Activated CD4-positive, alpha-beta T cell treated with anti-CD3 and anti-CD28 coated beads, Interleukin-2, amount 50 U/mL, for 4 hours (primary cell): ENCODE data around the gene BCAS4.

Experiments
- DNase-seq, 2 experiments: peaks; one replicate each; pipeline ENCODE4 v3.0.0-alpha.2; 2020

The BCAS4 gene

DNA sequence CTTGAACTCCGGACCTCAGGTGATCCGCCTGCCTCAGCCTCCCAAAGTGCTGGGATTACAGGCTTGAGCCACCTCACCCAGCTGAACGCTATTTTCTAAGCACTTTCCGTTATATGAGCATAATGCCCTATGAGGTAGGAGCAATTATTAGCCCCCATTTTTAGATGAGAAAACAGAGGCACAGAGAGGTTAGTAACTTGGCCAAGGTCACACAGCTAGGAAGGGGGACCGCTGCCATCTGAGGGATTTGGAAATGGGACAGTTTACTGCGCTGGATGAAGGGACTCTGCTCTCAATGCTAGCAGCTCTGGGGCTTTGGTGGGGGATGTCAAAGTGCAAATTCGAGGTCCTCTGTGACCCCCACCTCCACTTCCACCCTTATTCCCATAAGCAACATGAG, 62.5 kb downstream of the BCAS4 start:
- no peak for DNase-seq

DNA sequence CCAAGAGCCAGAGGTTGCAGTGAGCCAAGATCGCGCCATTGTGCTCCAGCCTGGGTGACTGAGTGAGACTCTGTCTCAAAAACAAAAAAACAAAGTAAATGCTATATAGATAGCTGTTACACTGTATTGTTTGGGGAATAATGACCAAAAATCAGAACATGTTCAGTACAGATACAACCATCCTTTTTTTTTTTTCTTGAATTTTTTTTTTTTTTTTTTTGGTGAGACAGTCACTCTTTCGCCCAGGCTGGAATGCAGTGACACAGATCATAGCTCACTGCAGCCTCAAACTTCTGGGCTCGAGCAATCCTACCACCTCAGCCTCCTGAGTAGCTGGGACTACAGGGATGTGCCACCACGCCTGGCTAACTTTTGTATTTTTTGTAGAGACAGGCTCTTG, 63.7 kb downstream of the BCAS4 start:
- DNase-seq = no peak

DNA sequence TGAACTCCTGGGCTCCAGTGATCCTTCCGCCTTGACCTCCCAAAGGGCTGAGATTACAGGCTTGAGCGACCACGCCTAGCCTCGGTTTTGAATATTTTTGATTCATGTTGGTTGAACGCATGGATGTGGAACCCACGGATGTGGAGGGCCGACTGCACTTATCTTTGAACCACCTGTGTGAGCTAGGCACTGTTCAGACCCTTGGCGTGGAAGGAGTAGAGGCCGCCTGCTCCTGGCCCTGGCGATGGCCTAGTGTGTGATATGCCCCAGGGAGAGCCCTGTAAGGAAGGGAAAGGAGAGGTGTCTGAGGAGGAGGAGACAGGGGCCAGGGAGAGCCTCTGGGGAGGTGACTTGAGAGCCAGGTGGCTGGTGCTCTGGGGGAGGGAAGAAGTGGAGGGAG, 64.3 kb downstream of the BCAS4 start:
- no peak for DNase-seq

DNA sequence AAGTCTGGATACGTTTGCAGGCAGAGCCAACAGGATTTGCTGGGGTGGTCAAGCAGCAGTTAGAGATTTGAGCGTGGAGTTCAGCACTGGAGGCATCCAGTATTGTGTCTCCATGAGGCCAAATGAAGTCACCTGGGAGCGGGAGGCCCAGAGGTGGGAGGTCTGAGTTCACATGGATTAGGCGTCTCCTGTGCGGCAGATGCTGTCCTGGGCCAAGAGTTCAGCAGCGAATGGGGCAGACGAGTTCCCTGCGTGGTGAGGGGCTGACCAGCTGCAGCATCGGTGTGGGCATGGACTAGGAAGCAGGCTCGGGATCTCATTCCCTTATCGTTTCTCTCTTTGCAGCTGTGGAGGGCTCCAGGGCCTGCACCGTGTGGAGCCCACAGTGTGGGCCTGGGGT, 66.2 kb downstream of the BCAS4 start:
- DNase-seq = no peak

DNA sequence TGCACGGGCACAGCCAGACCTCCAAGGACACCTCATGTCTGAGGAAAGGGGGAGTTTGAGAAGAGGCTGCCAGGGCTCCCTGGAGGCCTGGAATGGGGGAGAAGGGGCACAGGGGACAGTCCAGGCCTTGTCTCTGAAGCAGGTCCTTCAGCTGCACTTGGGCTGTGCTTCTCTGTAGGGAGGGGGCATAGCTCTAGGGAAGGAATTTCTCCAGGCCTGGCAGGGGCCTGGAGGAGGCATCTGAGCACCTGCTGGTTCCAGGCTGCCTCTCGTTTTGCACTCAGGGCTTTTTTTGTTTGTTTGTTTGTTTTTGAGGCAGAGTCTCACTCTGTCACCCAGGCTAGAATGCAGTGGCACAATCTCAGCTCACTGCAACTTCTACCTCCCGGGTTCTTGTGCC, 67.7 kb downstream of the BCAS4 start:
- no peak for DNase-seq

DNA sequence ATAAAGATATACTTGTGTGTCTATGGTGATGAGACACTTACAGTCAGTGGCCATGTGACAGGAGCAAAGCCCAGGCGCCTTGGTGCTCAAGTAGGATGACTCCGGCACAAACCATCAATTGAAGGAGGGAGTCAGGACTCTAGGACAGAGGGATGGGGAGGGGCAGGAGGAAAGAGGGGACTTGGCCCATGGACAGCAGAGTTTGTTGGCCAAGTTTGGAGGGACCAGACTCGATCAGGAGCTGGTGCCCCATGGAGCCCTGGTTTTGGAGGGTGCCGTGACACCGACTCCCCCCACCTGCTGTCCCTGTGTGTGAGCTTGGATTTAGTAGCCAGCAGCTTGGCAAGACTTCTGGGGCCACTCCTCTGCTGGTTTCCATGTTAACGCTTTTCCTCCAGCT, 70.3 kb downstream of the BCAS4 start:
- DNase-seq = no peak

DNA sequence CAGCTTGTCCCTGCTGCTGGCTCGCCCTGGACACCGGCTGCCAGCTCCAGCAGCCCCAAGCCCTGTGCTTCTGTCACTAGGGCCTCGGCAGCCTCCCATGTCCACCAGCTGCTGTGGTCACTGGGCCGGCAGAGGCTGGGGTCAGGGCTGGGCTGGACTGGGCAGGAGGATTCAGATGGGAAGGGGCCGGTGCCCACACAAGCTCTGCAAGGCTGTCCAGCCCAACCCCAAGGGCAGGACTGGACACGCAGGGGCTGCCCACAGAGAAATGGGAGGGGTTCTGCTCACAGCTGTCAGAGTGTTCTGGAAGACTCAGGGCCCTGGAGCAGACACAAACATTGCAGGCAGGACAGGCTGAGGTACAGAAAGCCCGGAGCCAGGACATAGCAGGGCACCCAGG, 70.7 kb downstream of the BCAS4 start:
- no peak for DNase-seq

DNA sequence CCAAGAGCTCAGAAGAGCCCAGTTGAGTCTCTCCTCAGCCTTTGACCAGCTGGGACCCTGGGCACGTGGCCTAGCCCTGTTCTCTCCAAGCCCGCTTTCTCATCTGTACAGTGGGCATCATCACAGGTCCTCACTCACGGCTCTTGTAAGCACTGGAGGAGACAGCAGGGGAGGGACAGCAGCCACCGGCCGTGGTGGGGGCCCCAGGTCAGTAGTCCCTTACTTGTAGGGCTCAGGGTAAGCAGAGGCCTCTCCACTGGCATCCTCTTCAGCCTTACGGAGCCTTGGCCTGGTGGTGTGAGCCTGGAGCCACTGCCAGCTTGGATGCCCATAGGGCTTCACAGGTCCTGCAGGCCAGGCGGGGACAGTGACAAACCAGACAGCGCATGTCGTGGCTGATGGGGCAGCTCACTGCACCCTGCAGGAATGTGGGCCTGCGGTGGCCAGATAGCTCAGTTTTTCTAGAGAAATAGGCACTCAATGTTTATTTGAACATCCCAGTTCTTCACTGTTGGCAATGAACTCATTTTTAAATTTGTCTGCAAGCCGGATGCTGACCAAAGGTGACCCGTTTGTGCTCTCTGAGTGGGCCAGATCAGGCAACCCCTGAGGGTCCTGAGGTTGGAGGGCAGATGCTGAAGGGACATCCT, 71.3 kb downstream of the BCAS4 start:
- no peak for DNase-seq

DNA sequence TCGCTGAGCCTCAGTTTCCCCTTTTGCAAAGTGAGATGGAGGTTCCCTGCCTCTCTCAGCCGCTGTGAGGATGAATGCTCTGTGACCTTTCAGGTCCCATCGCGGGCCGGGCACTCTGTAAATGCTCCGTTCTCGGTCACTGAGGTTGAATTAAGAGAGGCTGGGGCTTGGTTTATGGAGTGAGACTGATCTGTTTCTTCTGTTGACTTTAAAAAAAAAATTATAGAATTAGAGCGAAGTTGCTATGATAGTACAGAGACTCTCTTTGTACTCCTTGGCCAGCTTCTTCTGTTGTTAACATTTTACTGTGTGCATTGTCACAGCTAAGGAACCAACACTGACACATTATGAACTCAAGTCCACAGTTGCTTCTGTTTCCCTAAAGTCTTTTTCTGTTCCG, 72.0 kb downstream of the BCAS4 start:
- no peak for DNase-seq

DNA sequence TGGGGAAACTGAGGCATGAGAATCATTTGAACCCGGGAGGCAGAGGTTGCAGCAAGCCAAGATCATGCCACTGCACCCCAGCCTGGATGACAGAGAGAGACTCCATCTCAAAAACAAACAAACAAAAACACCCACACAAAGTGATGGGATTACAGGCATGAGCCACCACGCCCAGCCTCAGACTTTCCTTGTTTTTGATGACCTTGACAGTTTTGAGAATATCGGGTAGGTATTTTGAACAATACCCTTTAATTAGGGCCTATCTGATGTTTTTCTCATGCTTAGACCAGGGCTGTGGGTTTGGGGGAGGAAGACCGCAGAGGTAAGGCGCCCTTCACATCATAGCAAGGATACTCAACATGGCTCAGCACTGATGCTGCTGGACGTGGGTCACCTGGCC, 72.9 kb downstream of the BCAS4 start:
- no peak for DNase-seq

DNA sequence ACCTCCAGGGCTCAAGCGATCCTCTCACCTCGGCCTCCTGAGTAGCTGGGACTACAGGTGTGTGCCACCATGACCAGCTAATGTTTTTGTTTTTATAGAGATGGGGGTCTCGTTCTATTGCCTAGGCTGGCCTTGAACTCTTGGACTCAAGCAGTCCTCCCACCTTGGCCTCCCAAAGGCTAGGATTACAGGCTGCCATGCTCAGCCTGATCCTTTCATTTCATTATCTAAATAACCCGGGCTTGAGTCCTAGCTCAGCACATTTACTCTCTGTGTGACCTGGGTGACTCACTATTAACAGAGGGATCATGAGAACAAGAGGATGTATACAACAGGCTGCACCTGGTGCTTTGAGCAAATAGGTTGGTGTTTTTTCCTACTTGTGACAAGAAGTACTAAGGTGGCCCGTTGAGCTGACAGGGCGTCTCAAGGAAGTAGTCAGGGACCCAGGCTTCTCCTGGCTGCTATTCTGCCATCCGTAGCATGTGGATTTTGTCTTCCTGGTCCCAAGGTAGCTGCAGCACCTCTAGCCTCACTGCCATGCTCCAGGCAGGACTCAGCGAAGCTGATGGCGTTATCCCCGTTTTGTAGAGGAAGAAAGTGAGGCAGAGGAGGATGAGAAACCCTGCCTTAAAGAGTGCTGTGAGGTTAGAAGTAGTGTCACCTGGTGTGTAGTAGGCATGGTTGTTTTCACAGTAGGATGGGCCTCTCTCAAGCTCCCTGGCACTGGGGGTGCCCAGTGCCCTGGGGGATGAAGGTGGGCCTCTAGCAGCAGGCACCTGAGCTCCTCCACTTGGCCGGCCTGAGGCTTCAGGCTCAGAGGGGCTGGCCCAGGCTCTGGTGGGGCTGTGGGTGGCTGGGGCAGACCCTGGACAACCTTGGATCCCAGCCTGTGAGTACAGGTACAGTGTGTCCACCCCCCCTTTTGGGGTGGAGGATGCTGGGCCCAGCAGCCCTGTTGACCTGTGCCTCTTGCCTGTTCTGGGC, 73.9 kb downstream of the BCAS4 start:
- no peak for DNase-seq

DNA sequence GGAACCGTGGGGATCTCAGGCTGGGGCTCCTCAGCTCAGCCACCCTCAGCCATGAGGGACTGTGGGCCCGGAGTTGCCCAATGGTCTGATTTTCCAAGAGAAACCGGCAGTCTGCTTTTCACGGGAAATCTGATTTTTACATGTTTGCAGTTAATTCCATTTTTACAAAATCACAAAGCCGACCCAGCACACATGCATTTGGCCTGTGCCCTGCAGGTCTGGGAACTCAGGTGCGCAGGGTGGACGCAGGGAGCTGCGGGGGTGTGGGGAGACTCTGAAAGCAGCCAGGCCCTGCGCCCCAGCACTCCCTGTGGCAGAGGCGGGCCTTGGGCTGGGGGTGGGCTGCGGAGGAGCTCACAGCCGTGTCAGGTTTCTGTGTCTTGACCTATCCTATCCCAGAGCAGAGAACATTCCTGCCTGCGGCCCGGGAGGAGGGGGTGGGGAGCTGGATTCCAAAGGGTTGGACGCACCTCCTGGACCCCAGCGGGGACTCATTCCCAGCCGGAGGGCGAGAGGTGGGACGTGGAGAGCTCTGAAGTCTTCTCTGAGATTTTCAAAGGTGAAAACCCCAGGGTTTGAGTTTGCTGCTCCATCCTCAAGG, 75.8 kb downstream of the BCAS4 start:
- DNase-seq = no peak

DNA sequence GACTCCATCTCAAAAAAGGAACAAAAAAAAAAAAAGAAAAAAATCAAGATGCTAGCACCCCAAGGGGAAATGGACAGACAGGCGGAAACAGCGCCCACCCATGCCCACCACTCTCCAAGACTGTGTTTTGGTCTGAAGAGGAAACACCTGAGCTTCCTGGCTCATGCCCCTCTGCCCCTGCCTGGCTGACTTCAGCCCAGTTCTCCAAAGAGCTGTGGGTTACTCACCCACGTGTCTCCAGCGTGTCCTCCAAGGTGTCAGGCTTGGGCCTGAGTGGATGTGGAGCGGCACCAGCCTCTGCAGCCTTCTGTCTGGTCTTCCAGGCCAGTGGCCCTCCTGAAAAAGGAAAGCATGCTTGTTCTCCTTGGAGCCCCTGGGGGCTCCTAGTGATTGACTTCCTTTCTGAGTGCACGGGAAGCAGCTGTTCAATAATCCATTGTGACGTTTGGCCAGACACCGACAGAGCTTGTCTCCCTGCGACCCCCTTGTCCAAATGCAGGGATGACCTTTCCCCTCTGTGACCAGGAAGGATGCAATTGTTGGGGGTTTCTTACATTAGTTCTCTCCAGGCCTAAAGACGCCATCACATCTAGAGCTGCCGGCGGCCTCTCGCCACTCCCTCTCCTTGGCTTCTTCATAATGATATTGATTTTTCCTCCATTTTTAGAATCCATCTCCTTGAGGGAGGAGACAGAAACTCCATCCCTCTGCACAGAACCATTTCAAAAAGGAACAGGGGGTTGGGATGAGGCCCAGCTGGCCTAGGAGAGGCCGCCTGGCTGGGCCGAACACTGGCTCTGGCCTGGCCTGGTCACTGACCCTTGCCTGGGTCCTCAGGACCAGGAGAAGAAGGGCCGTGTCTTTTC, 77.9 kb downstream of the BCAS4 start:
- no peak for DNase-seq

DNA sequence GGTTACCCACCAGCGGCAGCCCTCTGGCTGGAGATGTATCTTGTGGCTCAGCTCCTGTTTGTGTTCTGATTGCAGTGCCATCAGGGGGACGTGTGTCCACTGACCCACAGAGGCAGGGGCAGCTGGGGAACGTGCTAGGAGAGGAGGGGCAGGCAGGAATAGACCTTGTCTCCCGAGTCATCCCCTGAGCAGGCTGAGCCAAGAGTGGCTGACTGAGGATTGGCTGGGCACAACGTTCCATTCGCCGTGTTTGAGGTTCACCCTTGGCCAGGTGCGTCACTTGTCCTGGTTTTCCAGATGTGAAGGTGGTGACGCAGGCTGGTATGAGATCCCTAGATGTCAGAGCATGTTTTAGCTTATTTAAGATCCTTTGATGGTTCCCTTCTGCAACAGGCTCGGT, 78.7 kb downstream of the BCAS4 start:
- no peak for DNase-seq

DNA sequence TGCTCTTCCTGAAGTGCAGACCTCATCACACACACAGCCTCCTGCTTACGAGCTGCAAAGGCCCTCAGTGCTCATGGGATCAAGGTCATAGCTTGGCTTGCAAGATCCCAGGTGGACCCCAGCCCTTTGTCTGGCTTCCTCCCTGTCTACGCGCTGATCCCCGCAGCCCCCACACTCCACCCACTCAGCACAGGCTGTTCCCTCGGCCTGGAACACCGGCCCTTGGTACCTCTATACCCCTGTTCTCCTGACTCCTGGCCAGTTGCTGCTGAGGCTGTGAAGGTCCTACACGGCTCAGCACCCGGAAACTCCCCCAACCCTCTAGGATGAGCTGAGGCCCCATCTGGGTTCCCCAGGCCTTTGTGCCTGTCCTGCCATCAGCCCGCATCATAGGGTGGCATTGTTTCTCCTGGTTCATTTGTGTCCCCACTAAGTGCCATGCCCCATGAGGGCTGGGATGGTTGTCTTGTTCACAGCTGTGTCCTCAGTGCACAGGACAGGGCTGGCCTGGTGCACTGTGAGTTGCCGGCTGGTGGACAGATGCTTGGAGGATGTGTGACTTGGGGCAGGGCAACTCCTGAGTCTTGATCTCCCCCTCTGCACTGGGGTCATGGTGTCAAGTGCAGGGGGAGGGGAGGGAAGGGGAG, 79.4 kb downstream of the BCAS4 start:
- no peak for DNase-seq

DNA sequence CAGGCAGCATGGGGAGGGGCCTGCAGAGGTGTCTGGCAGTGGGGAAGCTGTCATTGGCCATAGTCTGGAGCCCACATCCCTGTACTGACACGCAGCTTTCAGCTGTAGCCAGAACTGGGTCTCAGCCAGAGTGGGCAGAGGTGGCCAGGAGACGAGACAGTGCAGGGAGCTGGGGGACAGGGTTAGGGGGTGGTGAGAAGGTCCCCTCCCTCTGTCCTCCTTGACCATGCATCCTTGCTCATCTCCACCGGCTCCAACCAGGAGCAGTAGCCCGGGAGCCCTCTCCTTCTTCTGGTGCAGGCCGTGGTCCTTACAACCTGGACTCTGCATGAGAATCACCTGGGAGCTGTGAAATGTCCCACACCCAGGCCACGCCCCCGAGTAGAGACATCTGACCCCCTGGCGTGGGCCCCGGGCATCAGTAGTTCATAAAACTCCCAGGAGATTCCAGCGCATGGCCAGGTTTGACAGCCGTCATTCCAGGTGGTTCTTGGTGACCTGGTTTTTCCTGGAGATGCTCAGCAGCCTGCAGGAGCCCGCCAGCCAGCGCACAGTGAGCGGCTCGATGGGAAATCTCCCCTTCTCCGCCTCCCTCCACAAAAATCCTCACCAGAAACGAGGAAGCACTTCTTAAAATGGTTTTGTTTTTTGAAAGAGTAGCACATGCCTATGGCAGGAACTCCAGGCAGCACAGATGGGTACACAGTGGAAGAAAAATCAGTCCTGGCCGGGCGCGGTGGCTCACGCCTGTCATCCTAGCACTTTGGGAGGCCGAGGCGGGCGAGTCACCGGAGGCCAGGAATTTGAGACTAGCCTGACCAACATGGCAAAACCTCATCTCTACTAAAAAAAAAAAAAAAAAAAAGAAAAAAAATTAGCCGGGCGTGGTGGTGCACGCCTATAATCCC, 80.2 kb downstream of the BCAS4 start:
- DNase-seq = no peak

DNA sequence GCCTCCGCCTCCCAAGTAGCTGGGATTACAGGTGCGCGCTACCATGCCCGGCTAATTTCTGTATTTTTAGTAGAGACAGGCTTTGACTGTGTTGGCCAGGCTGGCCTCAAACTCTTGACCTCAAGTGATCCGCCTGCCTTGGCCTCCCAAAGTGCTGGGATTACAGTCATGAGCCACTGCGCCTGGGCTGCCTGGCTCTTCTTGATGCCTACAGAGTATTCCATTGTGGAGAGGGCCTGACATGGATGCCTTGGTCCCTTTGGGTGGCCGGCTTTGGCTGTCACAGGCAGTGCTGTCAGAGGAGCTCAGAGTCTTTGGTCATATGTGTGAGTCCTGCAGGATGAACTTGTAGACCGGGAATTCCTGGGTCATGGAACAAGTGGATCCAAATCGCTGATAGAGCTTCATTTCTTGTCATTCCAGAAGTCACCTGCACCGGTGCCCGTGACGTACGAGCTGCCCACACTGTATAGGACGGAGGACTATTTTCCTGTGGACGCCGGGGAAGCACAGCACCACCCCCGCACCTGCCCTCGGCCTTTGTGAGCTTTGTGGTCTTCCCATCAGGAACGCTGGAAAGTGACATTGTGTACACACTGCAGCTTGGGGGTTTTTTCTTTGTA, 81.3 kb downstream of the BCAS4 start:
- no peak for DNase-seq

DNA sequence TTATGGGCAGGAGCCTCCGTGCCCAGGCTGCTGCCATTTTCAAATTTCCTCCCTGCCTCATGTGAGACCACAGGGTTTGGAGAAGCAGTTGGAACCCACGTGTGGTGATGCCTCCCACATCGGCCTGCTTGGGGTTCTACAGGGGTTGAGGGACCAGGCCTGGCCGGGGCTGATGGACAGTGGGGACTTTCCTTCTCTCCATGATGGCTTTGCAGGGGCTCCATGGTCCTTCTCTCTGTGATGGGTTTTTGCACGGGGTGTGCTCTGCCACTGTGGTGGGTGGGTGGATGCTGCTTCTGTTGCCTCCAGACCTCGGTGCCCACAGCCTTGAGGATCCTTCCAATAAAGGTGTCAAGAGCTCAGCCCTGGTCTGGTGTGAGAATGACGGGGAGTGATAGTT, 82.0 kb downstream of the BCAS4 start:
- DNase-seq = no peak

DNA sequence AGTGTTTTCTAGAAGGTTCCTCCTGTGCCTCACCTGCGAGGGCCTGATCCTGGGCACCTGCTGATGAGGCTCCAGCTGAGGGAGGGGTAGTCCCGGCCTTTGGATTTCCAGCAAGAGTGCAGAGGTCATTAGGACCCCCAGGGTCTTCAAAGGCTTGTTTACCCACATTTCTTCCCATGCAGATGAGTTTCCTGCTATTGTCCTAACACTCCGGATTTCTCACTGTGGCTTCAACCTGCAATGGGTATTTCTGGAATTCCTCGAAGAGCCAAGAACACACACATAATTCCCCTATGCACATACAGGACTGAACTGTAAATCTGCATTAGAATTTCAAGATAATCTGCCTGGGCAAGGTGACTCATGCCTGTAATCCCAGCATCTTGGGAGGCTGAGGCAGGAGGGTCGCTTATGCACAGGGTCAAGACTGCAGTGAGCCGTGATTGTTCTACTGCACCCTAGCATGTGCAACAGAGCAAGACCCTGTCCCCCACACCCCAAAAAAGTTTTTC, 82.4 kb downstream of the BCAS4 start:
- no peak for DNase-seq
